ENCODE measurements around the gene PDIA4. TPM values are rescaled to one million over a fixed set of nuclear protein-coding genes. Genes with fewer than 3 reads are reported as not detected.
"Not testable (repeated sequence)": the region's sequence is repeated elsewhere in the genome, so short reads cannot be mapped to it uniquely, and the experiment has no call there.

Gene PDIA4
- total RNA-seq, 1 donor from 2014 or later: 169 TPM

DNA sequence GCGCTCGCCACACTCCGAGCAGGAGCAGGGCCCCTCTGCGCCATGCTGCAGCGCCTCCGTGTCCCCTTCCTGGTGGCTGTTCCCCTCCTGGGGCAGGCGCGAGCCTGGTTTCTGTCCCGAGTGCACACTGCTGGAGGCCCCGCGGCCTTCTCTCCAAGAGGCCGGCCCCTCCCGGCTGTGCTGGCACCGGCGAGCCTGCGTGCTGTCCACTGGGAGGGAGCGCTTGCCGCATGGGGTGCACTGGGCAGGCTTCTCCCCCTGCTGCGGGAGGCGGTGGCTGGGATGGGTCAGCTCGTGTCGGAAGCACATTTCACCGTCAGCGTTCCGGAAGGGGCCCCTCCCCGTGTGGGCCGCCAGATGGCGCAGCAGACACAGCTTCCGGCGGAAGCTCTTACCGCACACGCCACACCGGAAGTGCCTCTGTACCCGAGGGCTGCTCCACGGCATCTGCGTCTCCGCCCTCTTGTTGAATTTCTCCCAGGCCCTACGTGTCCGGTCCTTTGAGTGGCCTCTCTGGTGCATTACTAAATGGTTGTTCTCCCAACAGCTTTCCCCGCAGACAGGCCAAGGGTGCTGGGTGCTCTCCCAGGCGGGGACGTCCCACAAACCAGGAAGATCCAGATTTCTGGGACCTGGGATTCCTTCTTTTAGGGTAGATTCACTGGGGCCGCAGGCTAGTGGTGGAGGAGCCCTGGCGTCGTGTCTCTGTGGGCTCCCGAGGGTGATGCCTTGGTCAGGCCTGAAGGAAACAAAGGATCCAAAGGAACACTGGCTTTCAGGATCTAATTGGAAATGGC is 43.5 kb upstream of the PDIA4 start:
- no peak overlapping the region for H3K4me3 Mint-ChIP-seq
- no peaks in the 10 kb centered on the region for H3K27me3 Mint-ChIP-seq (ENCODE audit: low read depth)
- H3K9me3 Mint-ChIP-seq: no peaks in the 10 kb centered on the region
- peaks cover 23% of the 10 kb centered on the region for H3K36me3 Mint-ChIP-seq
- TF ChIP-seq, protein P1, sequence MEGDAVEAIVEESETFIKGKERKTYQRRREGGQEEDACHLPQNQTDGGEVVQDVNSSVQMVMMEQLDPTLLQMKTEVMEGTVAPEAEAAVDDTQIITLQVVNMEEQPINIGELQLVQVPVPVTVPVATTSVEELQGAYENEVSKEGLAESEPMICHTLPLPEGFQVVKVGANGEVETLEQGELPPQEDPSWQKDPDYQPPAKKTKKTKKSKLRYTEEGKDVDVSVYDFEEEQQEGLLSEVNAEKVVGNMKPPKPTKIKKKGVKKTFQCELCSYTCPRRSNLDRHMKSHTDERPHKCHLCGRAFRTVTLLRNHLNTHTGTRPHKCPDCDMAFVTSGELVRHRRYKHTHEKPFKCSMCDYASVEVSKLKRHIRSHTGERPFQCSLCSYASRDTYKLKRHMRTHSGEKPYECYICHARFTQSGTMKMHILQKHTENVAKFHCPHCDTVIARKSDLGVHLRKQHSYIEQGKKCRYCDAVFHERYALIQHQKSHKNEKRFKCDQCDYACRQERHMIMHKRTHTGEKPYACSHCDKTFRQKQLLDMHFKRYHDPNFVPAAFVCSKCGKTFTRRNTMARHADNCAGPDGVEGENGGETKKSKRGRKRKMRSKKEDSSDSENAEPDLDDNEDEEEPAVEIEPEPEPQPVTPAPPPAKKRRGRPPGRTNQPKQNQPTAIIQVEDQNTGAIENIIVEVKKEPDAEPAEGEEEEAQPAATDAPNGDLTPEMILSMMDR (IDR thresholded peaks at IDR 0.05; ENCODE audit: unreplicated experiment): peak; percentile 50
- no peak overlapping the region for H3K27ac Mint-ChIP-seq
- DNase-seq (ENCODE audit: low spot score in 2 of 2, unreplicated experiment in 2 of 2): no peak
- no peaks in the 10 kb centered on the region for H3K4me1 Mint-ChIP-seq

DNA sequence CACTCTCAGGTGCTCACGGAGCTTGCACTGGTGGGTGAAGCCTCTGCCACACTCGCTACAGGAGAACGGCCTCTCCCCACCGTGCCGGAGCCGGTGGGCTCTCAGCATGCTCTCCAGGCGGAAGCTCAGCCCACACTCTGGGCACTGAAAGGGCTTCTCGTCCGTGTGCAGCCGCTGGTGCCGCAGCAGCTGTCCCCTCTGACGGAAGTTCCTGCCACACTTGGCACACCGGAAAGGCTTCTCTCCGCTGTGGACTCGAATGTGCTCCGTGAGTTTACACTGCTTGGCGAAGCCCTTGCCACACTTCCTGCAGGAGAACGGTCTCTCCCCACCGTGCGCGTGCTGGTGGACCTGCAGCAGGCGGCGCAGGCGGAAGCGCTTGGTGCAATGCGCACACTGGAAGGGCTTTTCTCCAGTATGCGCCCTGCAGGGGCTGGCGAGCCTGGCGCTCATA is 42.9 kb upstream of the PDIA4 start:
- Mint-ChIP-seq H3K27me3 (ENCODE audit: low read depth) (no peaks in the 10 kb centered on the region), H3K4me1 (no peaks in the 10 kb centered on the region), H3K4me3 (no peak overlapping the region), H3K36me3 (peaks cover 20% of the 10 kb centered on the region), H3K27ac (no peak overlapping the region), H3K9me3 (no peaks in the 10 kb centered on the region)
- DNase-seq (ENCODE audit: low spot score in 2 of 2, unreplicated experiment in 2 of 2): no peak
- TF ChIP-seq, protein P1 (IDR thresholded peaks at IDR 0.05; ENCODE audit: unreplicated experiment): no peak

DNA sequence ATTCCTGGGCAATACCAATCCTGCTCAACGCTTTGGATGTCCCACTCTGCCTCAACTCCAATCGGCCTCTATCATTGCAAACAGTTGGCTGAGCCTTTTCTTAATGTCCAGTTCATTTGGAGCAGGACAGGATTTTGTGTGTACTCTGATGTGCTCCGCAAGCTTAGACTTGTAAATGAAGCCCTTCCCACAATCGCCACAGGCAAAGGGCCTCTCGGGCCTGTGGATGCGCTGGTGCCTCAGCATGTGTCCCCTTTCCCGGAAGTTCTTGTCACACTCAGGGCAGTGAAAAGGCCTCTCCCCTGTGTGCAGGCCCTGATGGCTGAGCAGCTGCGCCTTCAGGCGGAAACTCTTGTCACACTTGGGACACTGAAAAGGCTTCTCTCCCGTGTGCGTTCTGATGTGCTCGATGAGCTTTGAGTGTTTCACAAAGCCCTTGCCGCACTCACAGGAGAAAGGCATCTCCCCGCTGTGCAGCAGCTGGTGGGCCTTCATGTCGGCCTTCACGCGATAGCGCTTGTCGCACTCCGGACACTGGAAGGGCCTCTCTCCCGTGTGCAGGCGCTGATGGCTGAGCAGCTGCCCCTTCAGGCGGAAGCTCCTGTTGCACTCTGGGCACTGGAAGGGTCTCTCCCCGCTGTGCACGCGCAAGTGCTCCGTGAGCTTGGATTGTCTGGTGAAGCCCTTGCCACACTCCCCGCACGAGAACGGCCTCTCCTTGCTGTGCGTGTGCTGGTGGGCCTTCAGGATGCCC is 42.2 kb upstream of the PDIA4 start:
- no peak for DNase-seq (ENCODE audit: low spot score in 2 of 2, unreplicated experiment in 2 of 2)
- peaks cover 2% of the 10 kb centered on the region for H3K4me1 Mint-ChIP-seq
- no peaks in the 10 kb centered on the region for H3K27me3 Mint-ChIP-seq (ENCODE audit: low read depth)
- no peaks in the 10 kb centered on the region for H3K9me3 Mint-ChIP-seq
- peaks cover 20% of the 10 kb centered on the region for H3K36me3 Mint-ChIP-seq
- TF ChIP-seq, protein P1 (IDR thresholded peaks at IDR 0.05; ENCODE audit: unreplicated experiment): no peak
- H3K27ac Mint-ChIP-seq: no peak overlapping the region
- no peak overlapping the region for H3K4me3 Mint-ChIP-seq

DNA sequence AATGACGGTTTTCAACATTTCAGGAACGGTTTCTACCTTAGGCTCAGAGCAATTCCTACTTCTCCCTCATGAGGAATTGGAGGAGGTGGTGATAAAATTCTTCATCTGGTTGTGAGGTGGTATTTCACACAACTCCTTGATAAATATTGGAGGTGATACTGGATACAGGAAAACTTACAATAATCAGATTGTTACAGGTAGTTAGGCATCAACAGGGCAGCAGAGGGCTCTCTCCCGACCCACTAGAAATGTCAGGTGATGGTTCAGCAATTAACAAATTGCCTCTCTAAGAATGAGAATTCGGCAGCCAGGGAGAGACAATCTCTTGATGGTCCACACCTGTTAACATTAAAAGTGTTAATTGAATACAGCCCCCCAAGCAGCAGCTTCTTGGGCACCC is 39.6 kb upstream of the PDIA4 start:
- peaks cover 5% of the 10 kb centered on the region for H3K4me1 Mint-ChIP-seq
- H3K9me3 Mint-ChIP-seq: no peaks in the 10 kb centered on the region
- no peak overlapping the region for H3K27ac Mint-ChIP-seq
- H3K27me3 Mint-ChIP-seq (ENCODE audit: low read depth): no peaks in the 10 kb centered on the region
- no peak for DNase-seq (ENCODE audit: low spot score in 2 of 2, unreplicated experiment in 2 of 2)
- no peak overlapping the region for H3K4me3 Mint-ChIP-seq
- H3K36me3 Mint-ChIP-seq: peaks cover 20% of the 10 kb centered on the region
- TF ChIP-seq, protein P1 (IDR thresholded peaks at IDR 0.05; ENCODE audit: unreplicated experiment): no peak

DNA sequence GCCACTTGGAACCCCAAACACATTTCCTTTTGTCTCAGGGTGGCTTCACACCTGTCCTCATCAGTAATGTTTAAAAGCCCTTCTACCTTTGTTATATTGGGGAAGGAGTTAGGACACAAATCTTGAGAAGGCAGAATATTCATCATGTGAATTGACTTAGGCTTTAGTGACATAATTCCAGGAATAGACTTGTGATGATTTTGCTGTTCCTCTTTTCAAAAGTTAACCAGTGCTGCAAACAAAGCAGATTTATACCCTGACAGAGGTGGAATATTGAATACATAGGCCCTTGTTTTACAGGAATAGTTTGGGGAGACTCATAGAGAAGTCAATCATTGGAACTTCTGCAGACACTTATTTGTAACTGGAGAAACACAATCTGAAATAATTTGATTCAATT is 35.2 kb upstream of the PDIA4 start:
- Mint-ChIP-seq H3K4me1 (peaks cover 11% of the 10 kb centered on the region), H3K27me3 (ENCODE audit: low read depth) (no peaks in the 10 kb centered on the region), H3K4me3 (no peak overlapping the region), H3K27ac (no peak overlapping the region), H3K9me3 (no peaks in the 10 kb centered on the region), H3K36me3 (peaks cover 5% of the 10 kb centered on the region)
- TF ChIP-seq, protein P1 (IDR thresholded peaks at IDR 0.05; ENCODE audit: unreplicated experiment): no peak
- DNase-seq (ENCODE audit: low spot score in 2 of 2, unreplicated experiment in 2 of 2): no peak

DNA sequence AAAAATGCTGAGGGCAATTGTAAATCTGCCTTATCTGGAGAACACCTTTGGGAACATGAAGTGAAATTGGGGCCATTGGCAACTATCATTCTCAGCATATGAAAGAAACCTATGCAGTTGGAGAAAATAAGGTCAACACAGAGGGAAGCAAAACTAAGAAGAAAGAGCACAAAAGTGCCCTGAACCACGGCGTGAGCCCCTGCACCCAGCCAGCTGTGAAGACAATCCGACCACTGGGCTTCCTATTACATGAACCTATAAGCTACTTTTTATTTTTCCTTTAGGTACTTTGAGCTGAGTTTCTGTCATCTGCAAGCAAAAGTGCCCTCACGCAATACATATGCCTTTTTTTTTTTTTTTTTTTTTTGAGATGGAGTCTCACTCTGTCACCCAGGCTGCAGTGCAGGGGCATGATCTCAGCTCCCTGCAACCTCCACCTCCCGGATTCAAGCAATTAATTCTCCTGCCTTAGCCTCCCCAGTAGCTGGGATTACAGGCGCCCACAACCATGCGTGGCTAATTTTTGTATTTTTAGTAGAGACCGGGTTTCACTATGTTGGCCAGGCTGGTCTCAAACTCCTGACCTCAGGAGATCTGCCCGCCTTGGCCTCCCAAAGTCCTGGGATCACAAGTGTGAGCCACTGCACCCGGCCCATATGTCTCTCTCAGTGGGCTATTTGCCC is 34.1 kb upstream of the PDIA4 start:
- H3K4me3 Mint-ChIP-seq; H3K9me3 Mint-ChIP-seq; H3K27me3 Mint-ChIP-seq (ENCODE audit: low read depth); H3K36me3 Mint-ChIP-seq; DNase-seq (ENCODE audit: low spot score in 2 of 2, unreplicated experiment in 2 of 2); H3K27ac Mint-ChIP-seq: not testable (repeated sequence)
- peaks cover 11% of the 10 kb centered on the region for H3K4me1 Mint-ChIP-seq

Measured in mesothelial cell of epicardium (in vitro differentiated cells).